Gastrocnemius medialis (tissue), 4 donors: ENCODE data around the gene P2RX4.

Experiments used
- CTCF ChIP-seq, 5 experiments: fragments of 450-650 bp in 3 of 5; fragments of 200-600 bp in 2 of 5; sonication (generic) in 2 of 5; IDR thresholded peaks in 4 of 5; conservative IDR thresholded peaks in 1 of 5; 1 replicate in 4 of 5; 2 replicates in 1 of 5; pipeline ENCODE4 v1.5.1; 2016 to 2019; ENCODE audit warnings: antibody characterized with exemption in 5 of 5, mild to moderate bottlenecking in 3 of 5, moderate library complexity in 3 of 5
- POLR2A ChIP-seq, 2 donors: fragments of 450-650 bp; IDR thresholded peaks; one replicate each; pipeline ENCODE4 v1.6.1; 2017; ENCODE audit warnings: antibody characterized with exemption in 2 of 2, mild to moderate bottlenecking in 2 of 2, moderate library complexity in 2 of 2

GRCh38 chr12:121162985-121163384 lies 46.9 kb upstream of the P2RX4 start:
- TF ChIP-seq CTCF (IDR thresholded peaks at IDR 0.05 in 4 of 5, conservative IDR thresholded peaks at IDR 0.05 in 1 of 5), result no peak
- no peak for TF ChIP-seq POLR2A (IDR thresholded peaks at IDR 0.05)
